Neuronal stem cell (in vitro differentiated cells): ENCODE results near the gene TBC1D10A.

Experiments
- DNase-seq: peaks from one replicate; pipeline ENCODE4 v3.0.0-alpha.2; 2013; ENCODE audit warnings: low spot score
- H2AFZ ChIP-seq: one replicate; pipeline ENCODE4 v1.6.1; 2013; ENCODE audit warnings: mild to moderate bottlenecking, low read length, inconsistent platforms
- H2AK5ac ChIP-seq: 2 replicates; pipeline ENCODE4 v1.6.1; 2013; ENCODE audit warnings: low read depth, mild to moderate bottlenecking, inconsistent platforms, low read length, moderate library complexity, mixed read lengths
- H2BK120ac ChIP-seq: 2 replicates; pipeline ENCODE4 v1.6.1; 2013; ENCODE audit warnings: low read depth, mild to moderate bottlenecking, inconsistent platforms, low read length, moderate library complexity, mixed read lengths
- H2BK12ac ChIP-seq: one replicate; pipeline ENCODE4 v1.6.1; 2013; ENCODE audit warnings: low read length, inconsistent platforms
- H2BK15ac ChIP-seq: 2 replicates; pipeline ENCODE4 v1.6.1; 2013; ENCODE audit warnings: mild to moderate bottlenecking, low read length, inconsistent platforms, mixed read lengths
- H2BK5ac ChIP-seq: one replicate; pipeline ENCODE4 v1.6.1; 2013; ENCODE audit warnings: inconsistent platforms, mild to moderate bottlenecking, low read length, moderate library complexity
- H3K14ac ChIP-seq: one replicate; pipeline ENCODE4 v1.6.1; 2013; ENCODE audit warnings: low read length, inconsistent platforms
- H3K18ac ChIP-seq: 2 replicates; pipeline ENCODE4 v1.6.1; 2013; ENCODE audit warnings: low read length, inconsistent platforms
- H3K23ac ChIP-seq: 2 replicates; pipeline ENCODE4 v1.6.1; 2013; ENCODE audit warnings: low read depth, mild to moderate bottlenecking, mixed read lengths, low read length, inconsistent platforms; ENCODE audit not compliant: poor library complexity
- H3K27ac ChIP-seq: replicated peaks from 3 replicates; pipeline ENCODE4 v1.5.1; 2013; ENCODE audit warnings: low read length, inconsistent platforms
- H3K27me3 ChIP-seq, 3 experiments: 2 replicates each; pipeline ENCODE4 v1.6.1; 2013; ENCODE audit warnings: low read length in 3 of 3, mild to moderate bottlenecking in 2 of 3, inconsistent platforms in 1 of 3, low read depth in 1 of 3, mixed read lengths in 1 of 3, moderate library complexity in 1 of 3; ENCODE audit not compliant: control insufficient read depth in 3 of 3, insufficient read depth in 3 of 3
- H3K36me3 ChIP-seq, 2 donors: replicated peaks in 1 of 2; 2 replicates each; pipeline ENCODE4 v1.6.1; 2013; ENCODE audit warnings: low read length in 2 of 2; ENCODE audit not compliant: control insufficient read depth in 2 of 2, insufficient read depth in 2 of 2
- H3K4ac ChIP-seq: 2 replicates; pipeline ENCODE4 v1.6.1; 2013; ENCODE audit warnings: inconsistent platforms, mild to moderate bottlenecking, low read length, moderate library complexity
- H3K4me1 ChIP-seq, 2 donors: 1 replicate in 1 of 2; 2 replicates in 1 of 2; pipeline ENCODE4 v1.6.1; 2013; ENCODE audit warnings: low read length in 2 of 2, low read depth in 1 of 2; ENCODE audit not compliant: control insufficient read depth in 2 of 2, insufficient read depth in 1 of 2
- H3K4me2 ChIP-seq: one replicate; pipeline ENCODE4 v1.6.1; 2013; ENCODE audit warnings: mild to moderate bottlenecking, low read length, inconsistent platforms; ENCODE audit not compliant: insufficient read depth, poor library complexity, severe bottlenecking
- H3K4me3 ChIP-seq, 2 donors: 2 replicates each; pipeline ENCODE4 v1.5.1; 2013; ENCODE audit warnings: low read length in 2 of 2, mild to moderate bottlenecking in 2 of 2, inconsistent platforms in 1 of 2, moderate library complexity in 1 of 2
- H3K79me1 ChIP-seq: one replicate; pipeline ENCODE4 v1.6.1; 2013; ENCODE audit warnings: low read depth, mild to moderate bottlenecking, inconsistent platforms, low read length, moderate library complexity
- H3K9ac ChIP-seq: one replicate; pipeline ENCODE4 v1.6.1; 2013; ENCODE audit warnings: mild to moderate bottlenecking, low read depth, low read length, inconsistent platforms; ENCODE audit not compliant: poor library complexity
- H3K9me3 ChIP-seq, 2 donors: replicated peaks in 1 of 2; 2 replicates each; pipeline versions ENCODE3 to v1.6.1; 2013; ENCODE audit warnings: low read length in 2 of 2, mild to moderate bottlenecking in 2 of 2, inconsistent platforms in 1 of 2, low read depth in 1 of 2, mixed read lengths in 1 of 2, moderate library complexity in 1 of 2; ENCODE audit not compliant: control insufficient read depth in 2 of 2, insufficient read depth in 1 of 2
- H4K8ac ChIP-seq: one replicate; pipeline ENCODE4 v1.6.1; 2013; ENCODE audit warnings: low read depth, mild to moderate bottlenecking, inconsistent platforms, low read length, moderate library complexity
- H4K91ac ChIP-seq: one replicate; pipeline ENCODE4 v1.6.1; 2013; ENCODE audit warnings: low read length, low read depth, mild to moderate bottlenecking, inconsistent platforms; ENCODE audit not compliant: poor library complexity
- WGBS, 2 donors: extraction: QIAGEN DNeasy Blood & Tissue Kit; methylation state at CpG; one replicate each; pipeline ENCODE4 v1.1.7; 2013; ENCODE audit warnings: missing lambda C conversion rate in 2 of 2, mixed read lengths in 1 of 2; ENCODE audit not compliant: insufficient read length in 2 of 2, insufficient replicate concordance in 1 of 2; ENCODE audit errors: extremely low coverage in 2 of 2; 5-methylcytosine and 5-hydroxymethylcytosine counted together

Gene TBC1D10A

DNA sequence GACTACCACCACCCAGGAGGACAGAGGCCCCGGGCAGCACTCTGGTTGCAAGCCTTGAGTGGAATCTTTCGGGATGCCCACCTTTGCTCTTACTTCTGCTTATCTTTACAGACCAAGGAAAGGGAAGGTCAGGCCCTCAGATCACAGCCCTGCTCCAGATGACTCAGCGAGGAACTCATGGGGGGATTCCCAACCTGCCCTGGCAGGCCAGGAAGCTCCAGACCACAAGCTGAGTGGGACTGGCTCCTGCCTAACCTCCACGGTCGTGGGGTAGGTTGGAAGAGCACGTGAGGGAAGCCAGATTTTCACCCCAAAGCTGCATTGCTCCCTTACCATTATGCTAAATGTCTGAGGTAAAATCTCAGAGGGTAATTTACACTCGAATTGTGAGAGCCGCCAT, 11.8 kb downstream of the TBC1D10A start:
- H3K36me3 ChIP-seq = no peaks in the 10 kb centered on the region
- no peak overlapping the region for H4K8ac ChIP-seq
- H3K79me1 ChIP-seq = no peaks in the 10 kb centered on the region
- no peak overlapping the region for H3K4me2 ChIP-seq
- H3K4me3 ChIP-seq = no peak overlapping the region
- H2AFZ ChIP-seq = no peak overlapping the region
- H2BK120ac ChIP-seq = no peak overlapping the region
- H2BK12ac ChIP-seq = no peak overlapping the region
- no peak overlapping the region for H4K91ac ChIP-seq
- no peak overlapping the region for H2BK5ac ChIP-seq
- H2AK5ac ChIP-seq = no peak overlapping the region
- H3K27ac ChIP-seq = no peak overlapping the region
- H3K14ac ChIP-seq = no peak overlapping the region
- no peak overlapping the region for H3K4ac ChIP-seq
- H3K18ac ChIP-seq = no peak overlapping the region
- H3K9me3 ChIP-seq = no peaks in the 10 kb centered on the region
- H3K23ac ChIP-seq = no peak overlapping the region
- WGBS, 2 donors = no CpG with 5 or more reads among the region's 8 CpGs
- no peak for DNase-seq
- H3K4me1 ChIP-seq = peaks cover 0 to 2% of the 10 kb centered on the region in 2 donors
- no peaks in the 10 kb centered on the region for H3K27me3 ChIP-seq
- no peak overlapping the region for H3K9ac ChIP-seq
- no peak overlapping the region for H2BK15ac ChIP-seq

DNA sequence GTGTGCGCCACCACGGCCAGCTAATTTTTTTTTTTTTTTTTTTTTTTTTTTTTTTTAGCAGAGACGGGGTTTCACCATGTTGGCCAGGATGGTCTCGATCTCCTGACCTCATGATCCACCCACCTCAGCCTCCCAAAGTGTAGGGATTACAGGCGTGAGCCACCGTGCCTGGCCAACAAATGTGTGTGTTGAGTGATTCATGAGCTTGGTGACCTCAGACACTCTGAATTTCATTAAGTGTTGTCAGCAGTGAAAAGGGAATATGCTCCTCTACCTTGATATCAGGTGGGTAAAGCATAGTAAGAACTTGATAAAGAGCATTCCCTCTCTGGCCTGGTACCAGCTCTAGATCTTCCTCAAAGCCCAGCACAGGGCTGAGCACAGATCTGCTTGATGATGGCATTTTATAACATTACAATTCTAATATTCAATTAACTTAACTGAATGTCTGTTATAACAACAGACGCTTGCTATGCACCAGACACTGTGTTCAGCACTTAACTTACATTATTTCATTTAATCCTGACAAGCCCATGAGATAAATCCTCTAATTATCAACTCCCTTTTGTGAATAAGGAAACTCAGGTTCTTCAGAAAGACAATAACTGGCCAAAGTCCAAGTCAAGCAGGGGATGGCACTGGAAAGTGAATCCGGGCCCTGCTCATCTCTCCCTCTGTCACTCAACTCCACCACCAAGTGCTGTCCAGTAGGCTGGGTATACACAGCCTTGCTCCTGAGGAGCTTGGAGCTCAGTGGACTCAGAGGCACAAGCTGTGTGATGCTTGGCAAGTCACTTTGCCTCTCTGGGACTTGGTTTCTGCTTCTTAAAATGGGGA, 13.0 kb downstream of the TBC1D10A start:
- no CpG with 5 or more reads among the region's 8 CpGs for WGBS, 2 donors
- H4K8ac ChIP-seq = no peak overlapping the region
- no peak overlapping the region for H3K27ac ChIP-seq
- no peaks in the 10 kb centered on the region for H3K36me3 ChIP-seq
- H3K4ac ChIP-seq = no peak overlapping the region
- no peak overlapping the region for H4K91ac ChIP-seq
- no peak overlapping the region for H2BK5ac ChIP-seq
- H3K9me3 ChIP-seq = no peaks in the 10 kb centered on the region
- H3K18ac ChIP-seq = no peak overlapping the region
- H3K4me2 ChIP-seq = no peak overlapping the region
- H3K27me3 ChIP-seq = no peaks in the 10 kb centered on the region
- H2BK15ac ChIP-seq = no peak overlapping the region
- H2BK12ac ChIP-seq = no peak overlapping the region
- H2AK5ac ChIP-seq = no peak overlapping the region
- no peak for DNase-seq
- H3K4me1 ChIP-seq = peaks cover 0 to 2% of the 10 kb centered on the region in 2 donors
- H2BK120ac ChIP-seq = no peak overlapping the region
- no peak overlapping the region for H2AFZ ChIP-seq
- no peak overlapping the region for H3K9ac ChIP-seq
- H3K4me3 ChIP-seq = no peak overlapping the region
- no peaks in the 10 kb centered on the region for H3K79me1 ChIP-seq
- H3K14ac ChIP-seq = no peak overlapping the region
- no peak overlapping the region for H3K23ac ChIP-seq

DNA sequence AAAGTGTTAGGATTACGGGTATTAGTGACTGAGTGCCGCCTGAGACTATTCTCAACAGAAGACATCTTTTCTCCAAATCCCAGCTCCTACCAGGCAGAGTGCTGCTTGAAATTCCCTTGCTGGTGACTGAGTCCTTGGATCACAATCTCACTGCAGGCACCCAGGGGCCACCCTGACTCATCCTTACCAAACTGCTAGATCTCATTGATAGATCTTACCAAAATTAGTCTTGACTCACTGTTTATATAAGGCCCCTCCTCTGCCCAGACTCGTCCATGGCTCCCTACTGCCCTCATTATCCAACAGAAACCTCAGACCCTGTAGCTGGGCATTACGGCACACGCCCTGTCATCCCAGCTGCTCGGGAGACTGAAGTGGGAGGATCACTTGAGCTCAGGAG, 14.7 kb downstream of the TBC1D10A start:
- no CpG with 5 or more reads among the region's 6 CpGs for WGBS, 2 donors
- Histone ChIP-seq H3K4me3 (no peak overlapping the region), H2BK15ac (no peak overlapping the region), H3K14ac (no peak overlapping the region), H3K36me3 (no peaks in the 10 kb centered on the region), H3K18ac (no peak overlapping the region), H3K27me3 (no peaks in the 10 kb centered on the region), H2BK5ac (no peak overlapping the region), H3K4ac (no peak overlapping the region), H2BK12ac (no peak overlapping the region), H4K8ac (no peak overlapping the region), H2BK120ac (no peak overlapping the region), H3K23ac (no peak overlapping the region), H2AFZ (no peak overlapping the region), H3K27ac (no peak overlapping the region), H2AK5ac (no peak overlapping the region), H3K9ac (no peak overlapping the region), H3K9me3 (no peaks in the 10 kb centered on the region), H3K79me1 (no peaks in the 10 kb centered on the region), H3K4me2 (no peak overlapping the region), H3K4me1 (peaks cover 0 to 2% of the 10 kb centered on the region in 2 donors), H4K91ac (no peak overlapping the region)
- no peak for DNase-seq

DNA sequence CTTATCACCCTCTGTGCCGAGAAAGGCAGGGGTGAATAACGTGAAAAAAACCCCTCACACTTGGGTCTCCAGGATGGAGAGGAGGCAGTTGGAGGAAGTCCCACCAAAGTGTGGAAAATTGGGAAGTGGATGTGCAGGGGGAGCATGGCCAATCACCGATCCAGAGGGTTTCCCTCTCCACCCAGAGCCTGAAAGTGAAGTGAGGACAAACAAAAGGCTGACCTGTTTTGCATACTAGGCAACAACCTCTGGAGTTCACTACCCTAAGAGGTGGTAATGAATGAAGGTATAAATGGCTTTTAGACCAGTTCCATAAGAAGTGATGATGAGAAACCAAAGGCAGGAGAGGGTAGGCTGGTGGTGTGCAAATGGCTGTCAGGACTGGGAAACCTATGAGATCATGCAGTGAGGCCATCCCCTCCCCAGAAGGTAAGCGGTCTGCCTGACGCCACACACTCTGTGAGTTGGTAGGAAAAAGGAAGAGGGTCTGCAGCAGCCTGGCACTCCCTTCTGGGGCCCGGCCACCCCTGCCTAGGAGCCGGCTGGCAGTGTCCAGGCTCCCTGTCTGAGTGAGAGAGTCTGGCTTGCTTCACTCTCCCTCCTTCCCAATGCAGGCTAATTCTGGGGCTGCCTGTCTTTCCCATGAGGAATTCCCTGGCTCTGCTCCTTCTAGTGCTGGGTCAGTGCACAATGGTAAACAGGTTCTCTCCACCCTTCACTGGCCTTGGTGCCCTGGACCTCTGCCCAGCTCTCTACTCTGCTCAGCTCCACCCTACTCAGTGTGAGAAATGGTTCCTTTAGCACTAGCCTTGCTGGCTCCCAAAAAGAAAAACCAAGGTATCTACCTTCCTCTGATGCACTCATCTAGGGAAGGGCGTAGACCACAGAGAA, 15.6 kb downstream of the TBC1D10A start:
- H3K36me3 ChIP-seq = no peaks in the 10 kb centered on the region
- H3K9ac ChIP-seq = no peak overlapping the region
- no peak overlapping the region for H3K4me3 ChIP-seq
- H2BK15ac ChIP-seq = no peak overlapping the region
- H2BK5ac ChIP-seq = no peak overlapping the region
- H3K9me3 ChIP-seq = no peaks in the 10 kb centered on the region
- no peak overlapping the region for H4K91ac ChIP-seq
- H3K14ac ChIP-seq = no peak overlapping the region
- peaks cover 0 to 2% of the 10 kb centered on the region in 2 donors for H3K4me1 ChIP-seq
- no peaks in the 10 kb centered on the region for H3K27me3 ChIP-seq
- no peak overlapping the region for H2AFZ ChIP-seq
- no peak overlapping the region for H3K23ac ChIP-seq
- DNase-seq = no peak
- no peak overlapping the region for H2AK5ac ChIP-seq
- WGBS, 2 donors = no CpG with 5 or more reads among the region's 8 CpGs
- no peak overlapping the region for H3K27ac ChIP-seq
- no peak overlapping the region for H2BK12ac ChIP-seq
- no peaks in the 10 kb centered on the region for H3K79me1 ChIP-seq
- H3K4ac ChIP-seq = no peak overlapping the region
- H4K8ac ChIP-seq = no peak overlapping the region
- no peak overlapping the region for H2BK120ac ChIP-seq
- H3K4me2 ChIP-seq = no peak overlapping the region
- no peak overlapping the region for H3K18ac ChIP-seq
